Natural killer cell (primary cell): ENCODE measurements around the gene ENHO. TPM values are rescaled to one million over a fixed set of nuclear protein-coding genes. Genes with fewer than 3 reads are reported as not detected.

ENCODE experiments used
- ATAC-seq, 3 donors: fragments of 150-1000 bp in 2 of 3; fragments of 200-7000 bp in 1 of 3; cut with Tn5 transposase; 1 replicate in 1 of 3; 2 replicates in 2 of 3; pipeline ENCODE4 v1.10.0; 2021; ENCODE audit warnings: mild to moderate bottlenecking in 2 of 3, moderate library complexity in 2 of 3
- DNase-seq, 2 donors: peaks; one replicate each; pipeline versions ENCODE4 v3.0.0 to v3.0.0-alpha.2; 2013 to 2021; ENCODE audit warnings: mixed read lengths in 1 of 2
- H3K27ac ChIP-seq: one replicate; pipeline ENCODE4 v1.5.1; 2013; ENCODE audit warnings: mild to moderate bottlenecking, low read length
- H3K27me3 ChIP-seq: one replicate; pipeline ENCODE4 v1.6.1; 2013; ENCODE audit warnings: low read length; ENCODE audit not compliant: control insufficient read depth, insufficient read depth
- H3K36me3 ChIP-seq: one replicate; pipeline ENCODE4 v1.6.1; 2013; ENCODE audit warnings: low read length; ENCODE audit not compliant: control insufficient read depth, insufficient read depth
- H3K4me1 ChIP-seq: one replicate; pipeline ENCODE4 v1.6.1; 2013; ENCODE audit warnings: low read length; ENCODE audit not compliant: control insufficient read depth, insufficient read depth
- H3K4me3 ChIP-seq: one replicate; pipeline ENCODE4 v1.5.1; 2013; ENCODE audit warnings: low read length
- H3K9me3 ChIP-seq: one replicate; pipeline ENCODE4 v1.6.1; 2013; ENCODE audit warnings: low read length; ENCODE audit not compliant: control insufficient read depth, insufficient read depth
- H3K27ac Mint-ChIP-seq, 2 donors: one replicate each; pipeline ENCODE4 v1.8.0; 2022; ENCODE audit warnings: mild to moderate bottlenecking in 2 of 2, mixed read lengths in 2 of 2, moderate library complexity in 1 of 2
- H3K27me3 Mint-ChIP-seq, 2 donors: one replicate each; pipeline ENCODE4 v1.8.0; 2022; ENCODE audit warnings: low read depth in 2 of 2, mixed read lengths in 2 of 2
- H3K36me3 Mint-ChIP-seq: one replicate; pipeline ENCODE4 v1.8.0; 2022; ENCODE audit warnings: mixed read lengths
- H3K4me1 Mint-ChIP-seq, 2 donors: one replicate each; pipeline ENCODE4 v1.8.0; 2022; ENCODE audit warnings: mixed read lengths in 2 of 2
- H3K4me3 Mint-ChIP-seq: one replicate; pipeline ENCODE4 v1.8.0; 2022; ENCODE audit warnings: mild to moderate bottlenecking, moderate library complexity, mixed read lengths
- H3K9me3 Mint-ChIP-seq, 2 donors: one replicate each; pipeline ENCODE4 v1.8.0; 2022; ENCODE audit warnings: mixed read lengths in 2 of 2
- WGBS: methylation state at CpG from one replicate; pipeline ENCODE4 v1.1.7; 2013; ENCODE audit warnings: missing lambda C conversion rate; ENCODE audit not compliant: insufficient coverage; 5-methylcytosine and 5-hydroxymethylcytosine counted together
- intact Hi-C: fragments of 100-400 bp; cut with micrococcal nuclease; formaldehyde crosslinking; loops from one replicate; pipeline ENCODE4 v1.14.2; 2022
- total RNA-seq, 4 donors: library from RNA; stranded (reverse); fragments of 120-200 nt in 1 of 4; gene quantifications; one replicate each; pipeline versions ENCODE4 v1.2.3 to v1.2.4, GENCODE V29; 2013 to 2022
- TF ChIP-seq, protein P1 (sequence below): fragments of 200-600 bp; IDR thresholded peaks from one replicate; pipeline ENCODE4 v1.8.0; 2022; ENCODE audit warnings: antibody characterized with exemption

The ENHO gene
- total RNA-seq, 3 donors from 2014 or later (not counting 1 experiment from before 2014, with no cell fraction given) = 0.34 to 1.7 TPM; not detected in 1

DNA sequence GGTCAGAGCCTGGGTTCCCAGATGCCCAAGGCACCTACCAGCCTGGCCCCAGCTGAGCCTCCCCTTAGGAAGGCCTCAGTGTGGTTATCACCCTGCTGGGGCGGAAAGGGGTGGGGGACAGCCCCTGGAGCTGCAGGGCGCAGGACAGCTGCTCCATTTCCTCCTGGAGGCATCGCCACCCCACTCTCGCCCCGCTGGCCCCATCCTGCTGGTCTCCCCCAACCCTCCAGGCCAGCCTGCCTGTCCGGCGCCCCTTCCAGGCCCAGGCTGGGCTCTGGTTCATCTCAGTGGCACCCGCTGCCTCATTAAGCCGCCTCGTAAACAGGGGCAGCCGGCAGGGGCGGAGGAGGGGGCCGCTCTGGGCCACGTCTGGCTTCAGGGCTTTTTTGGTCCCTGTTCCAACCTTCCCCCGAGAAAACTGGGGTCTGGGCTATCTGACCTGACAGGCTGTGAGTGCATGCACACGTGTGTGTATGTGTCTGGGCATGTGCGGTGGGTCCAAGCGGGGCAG lies 30.8 kb upstream of the ENHO start:
- Histone ChIP-seq H3K9me3 (no peaks in the 10 kb centered on the region), H3K27me3 (no peaks in the 10 kb centered on the region), H3K4me3 (no peak overlapping the region), H3K36me3 (no peaks in the 10 kb centered on the region), H3K4me1 (no peaks in the 10 kb centered on the region), H3K27ac (no peak overlapping the region)
- no peak overlapping the region for H3K27ac Mint-ChIP-seq
- TF ChIP-seq, protein P1, sequence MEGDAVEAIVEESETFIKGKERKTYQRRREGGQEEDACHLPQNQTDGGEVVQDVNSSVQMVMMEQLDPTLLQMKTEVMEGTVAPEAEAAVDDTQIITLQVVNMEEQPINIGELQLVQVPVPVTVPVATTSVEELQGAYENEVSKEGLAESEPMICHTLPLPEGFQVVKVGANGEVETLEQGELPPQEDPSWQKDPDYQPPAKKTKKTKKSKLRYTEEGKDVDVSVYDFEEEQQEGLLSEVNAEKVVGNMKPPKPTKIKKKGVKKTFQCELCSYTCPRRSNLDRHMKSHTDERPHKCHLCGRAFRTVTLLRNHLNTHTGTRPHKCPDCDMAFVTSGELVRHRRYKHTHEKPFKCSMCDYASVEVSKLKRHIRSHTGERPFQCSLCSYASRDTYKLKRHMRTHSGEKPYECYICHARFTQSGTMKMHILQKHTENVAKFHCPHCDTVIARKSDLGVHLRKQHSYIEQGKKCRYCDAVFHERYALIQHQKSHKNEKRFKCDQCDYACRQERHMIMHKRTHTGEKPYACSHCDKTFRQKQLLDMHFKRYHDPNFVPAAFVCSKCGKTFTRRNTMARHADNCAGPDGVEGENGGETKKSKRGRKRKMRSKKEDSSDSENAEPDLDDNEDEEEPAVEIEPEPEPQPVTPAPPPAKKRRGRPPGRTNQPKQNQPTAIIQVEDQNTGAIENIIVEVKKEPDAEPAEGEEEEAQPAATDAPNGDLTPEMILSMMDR = no peak
- no peaks in the 10 kb centered on the region for H3K36me3 Mint-ChIP-seq
- no peak for DNase-seq
- no peaks in the 10 kb centered on the region for H3K4me1 Mint-ChIP-seq
- 81% methylated on average over 18 of the region's 18 CpGs for WGBS
- no peak overlapping the region for H3K4me3 Mint-ChIP-seq
- peaks cover 0 to 10% of the 10 kb centered on the region in 2 donors for H3K27me3 Mint-ChIP-seq
- intact Hi-C loops = no loop called here
- ATAC-seq = no peak
- no peaks in the 10 kb centered on the region for H3K9me3 Mint-ChIP-seq

DNA sequence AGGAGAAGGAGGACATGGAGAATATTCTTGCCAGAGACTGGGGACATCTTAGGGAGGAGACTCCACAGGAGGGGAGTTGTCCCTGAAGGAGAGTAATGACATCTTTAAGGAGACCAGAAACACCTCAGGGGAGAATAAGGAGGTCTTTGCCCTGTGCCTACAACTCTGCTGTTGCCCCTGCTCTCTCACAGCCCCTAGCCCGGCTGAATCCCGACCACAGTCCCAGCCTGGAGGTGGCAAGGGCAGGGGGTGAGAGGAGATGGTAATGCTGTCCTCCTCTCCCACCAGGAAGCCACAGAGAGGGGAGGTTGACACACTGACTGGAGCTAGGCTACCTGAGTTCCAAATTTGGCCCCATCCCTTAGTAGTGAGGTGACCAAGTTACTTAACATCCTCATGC lies 30.2 kb upstream of the ENHO start:
- no peaks in the 10 kb centered on the region for H3K36me3 Mint-ChIP-seq
- Histone ChIP-seq H3K27me3 (no peaks in the 10 kb centered on the region), H3K4me1 (no peaks in the 10 kb centered on the region), H3K9me3 (no peaks in the 10 kb centered on the region), H3K27ac (no peak overlapping the region), H3K36me3 (no peaks in the 10 kb centered on the region), H3K4me3 (no peak overlapping the region)
- intact Hi-C loops = no loop called here
- no peak for DNase-seq
- TF ChIP-seq, protein P1 = no peak
- WGBS = no CpG with 5 or more reads among the region's 2 CpGs
- peaks cover 0 to 14% of the 10 kb centered on the region in 2 donors for H3K27me3 Mint-ChIP-seq
- H3K4me3 Mint-ChIP-seq = no peak overlapping the region
- ATAC-seq = no peak
- no peaks in the 10 kb centered on the region for H3K4me1 Mint-ChIP-seq
- no peak overlapping the region for H3K27ac Mint-ChIP-seq
- H3K9me3 Mint-ChIP-seq = no peaks in the 10 kb centered on the region

GRCh38 chr9:34552606-34552981 lies 29.8 kb upstream of the ENHO start:
- peaks cover 0 to 14% of the 10 kb centered on the region in 2 donors for H3K27me3 Mint-ChIP-seq
- Histone ChIP-seq H3K4me1 (no peaks in the 10 kb centered on the region), H3K36me3 (no peaks in the 10 kb centered on the region), H3K4me3 (no peak overlapping the region), H3K27me3 (no peaks in the 10 kb centered on the region), H3K27ac (no peak overlapping the region), H3K9me3 (no peaks in the 10 kb centered on the region)
- TF ChIP-seq, protein P1 = no peak
- no peaks in the 10 kb centered on the region for H3K36me3 Mint-ChIP-seq
- intact Hi-C loops = no loop called here
- no peaks in the 10 kb centered on the region for H3K4me1 Mint-ChIP-seq
- H3K4me3 Mint-ChIP-seq = no peak overlapping the region
- ATAC-seq (no peak), DNase-seq (no peak)
- H3K27ac Mint-ChIP-seq = no peak overlapping the region
- 84% methylated on average over 13 of the region's 13 CpGs for WGBS
- no peaks in the 10 kb centered on the region for H3K9me3 Mint-ChIP-seq
